Measurements from ENCODE around the gene CYP11A1. TPM values are rescaled to one million over a fixed set of nuclear protein-coding genes. Genes with fewer than 3 reads are reported as not detected.

Gene CYP11A1
- total RNA-seq, 4 donors from 2014 or later = 1.3 to 17.0 (median 9.5) TPM

- Histone ChIP-seq H3K27me3 (no peaks in the 10 kb centered on the region), H3K36me3 (no peaks in the 10 kb centered on the region), H3K4me3 (peak overlapping the region in 3 of 4 donors; percentile 56 to 77 (median 71)), H3K27ac (peak overlapping the region in 1 of 4 donors; percentile 79), H3K9me3 (no peaks in the 10 kb centered on the region), H3K4me1 (peaks cover 8 to 30% (median 12%) of the 10 kb centered on the region in 3 donors)
- intact Hi-C loops (cut with DNase I) = loop anchor here (5.0 to 10.0 kb wide), 2 partner anchors 248 to 390 kb away; no protein-coding TSS in a partner anchor
- WGBS, 2 donors = 19 to 20% methylated on average over 7 to 10 of the region's 11 CpGs
- DNase-seq = no peak
- TF ChIP-seq POLR2A (IDR thresholded peaks at IDR 0.05) (no peak), CTCF (IDR thresholded peaks at IDR 0.05) (peak in 1 of 6 experiments; percentile 20)
These were observed 7.3 kb upstream of the CYP11A1 start for GRCh38 chr15:74374648-74375302.

- DNase-seq = peak; percentile 56
These were observed 6.5 kb upstream of the CYP11A1 start for GRCh38 chr15:74373731-74374647.

GRCh38 chr15:74373056-74373650, 5.7 kb upstream of the CYP11A1 start:
- Histone ChIP-seq H3K9me3 (no peaks in the 10 kb centered on the region), H3K4me3 (no peak overlapping the region), H3K27me3 (no peaks in the 10 kb centered on the region), H3K27ac (no peak overlapping the region), H3K36me3 (no peaks in the 10 kb centered on the region), H3K4me1 (peaks cover 8 to 24% (median 12%) of the 10 kb centered on the region in 3 donors)
- DNase-seq = no peak
- no peak for TF ChIP-seq CTCF (IDR thresholded peaks at IDR 0.05)
- no peak for TF ChIP-seq POLR2A (IDR thresholded peaks at IDR 0.05)
- intact Hi-C loops (cut with DNase I) = loop anchor here (10.0 kb wide), 1 partner anchor 392 kb away; no protein-coding TSS in a partner anchor
- 53 to 67% methylated on average over 6 to 10 of the region's 13 CpGs for WGBS, 2 donors

More at GRCh38 chr15:74373731-74374647, 6.5 kb upstream of the CYP11A1 start:
- Histone ChIP-seq H3K27me3 (no peaks in the 10 kb centered on the region), H3K36me3 (no peaks in the 10 kb centered on the region), H3K27ac (peak overlapping the region; percentile 29 to 79 (median 70)), H3K9me3 (no peaks in the 10 kb centered on the region), H3K4me3 (peak overlapping the region; percentile 36 to 77 (median 64)), H3K4me1 (peaks cover 8 to 29% (median 12%) of the 10 kb centered on the region in 3 donors)
- 0% methylated on average over 4 to 7 of the region's 62 CpGs for WGBS, 2 donors
- intact Hi-C loops (cut with DNase I) = loop anchor here (10.0 kb wide), 1 partner anchor 391 kb away; no protein-coding TSS in a partner anchor
- TF ChIP-seq CTCF (IDR thresholded peaks at IDR 0.05) (peak; percentile 83 to 94 (median 87)), POLR2A (IDR thresholded peaks at IDR 0.05) (no peak)

- Histone ChIP-seq H3K9me3 (no peaks in the 10 kb centered on the region), H3K4me3 (no peak overlapping the region), H3K4me1 (peaks cover 14 to 47% (median 15%) of the 10 kb centered on the region in 3 donors), H3K27me3 (peaks cover 0 to 23% (median 0%) of the 10 kb centered on the region in 4 donors), H3K27ac (no peak overlapping the region), H3K36me3 (no peaks in the 10 kb centered on the region)
- TF ChIP-seq POLR2A (IDR thresholded peaks at IDR 0.05) (no peak), CTCF (IDR thresholded peaks at IDR 0.05) (no peak)
- 82 to 87% methylated on average over 5 of the region's 5 CpGs for WGBS, 2 donors
- intact Hi-C loops (cut with DNase I) = loop anchor here (10.0 kb wide), 1 partner anchor 394 kb away; no protein-coding TSS in a partner anchor
- no peak for DNase-seq
These were observed 3.0 kb upstream of the CYP11A1 start for GRCh38 chr15:74370471-74370870.

All from esophagus squamous epithelium (tissue), 5 donors.